GM04504 (cell line): Measurements from ENCODE around the gene ALX3.

Experiments
- DNase-seq: peaks from one replicate; pipeline ENCODE4 v3.0.0-alpha.2; 2012; ENCODE audit warnings: low read depth

The ALX3 gene

DNA sequence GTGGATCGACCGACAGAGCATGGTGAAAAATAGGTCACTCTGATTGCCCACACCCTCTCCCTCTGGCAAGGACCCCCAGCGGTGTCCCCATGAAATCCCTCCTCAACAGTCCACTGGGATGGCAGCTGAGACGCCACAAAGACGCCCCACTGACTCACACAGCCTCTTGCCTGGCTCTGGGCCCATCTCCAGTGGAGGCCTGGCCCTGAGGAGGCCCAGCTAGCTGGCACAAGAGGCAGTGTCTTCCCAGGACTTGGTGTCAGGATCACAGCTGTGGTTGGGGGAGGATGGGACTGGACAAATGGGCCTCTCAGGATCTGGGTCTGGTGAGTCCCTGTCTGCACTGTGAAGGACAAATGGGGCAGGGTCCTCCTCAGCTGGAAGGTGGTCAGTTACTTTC, 4.6 kb downstream of the ALX3 start:
- no peak for DNase-seq

DNA sequence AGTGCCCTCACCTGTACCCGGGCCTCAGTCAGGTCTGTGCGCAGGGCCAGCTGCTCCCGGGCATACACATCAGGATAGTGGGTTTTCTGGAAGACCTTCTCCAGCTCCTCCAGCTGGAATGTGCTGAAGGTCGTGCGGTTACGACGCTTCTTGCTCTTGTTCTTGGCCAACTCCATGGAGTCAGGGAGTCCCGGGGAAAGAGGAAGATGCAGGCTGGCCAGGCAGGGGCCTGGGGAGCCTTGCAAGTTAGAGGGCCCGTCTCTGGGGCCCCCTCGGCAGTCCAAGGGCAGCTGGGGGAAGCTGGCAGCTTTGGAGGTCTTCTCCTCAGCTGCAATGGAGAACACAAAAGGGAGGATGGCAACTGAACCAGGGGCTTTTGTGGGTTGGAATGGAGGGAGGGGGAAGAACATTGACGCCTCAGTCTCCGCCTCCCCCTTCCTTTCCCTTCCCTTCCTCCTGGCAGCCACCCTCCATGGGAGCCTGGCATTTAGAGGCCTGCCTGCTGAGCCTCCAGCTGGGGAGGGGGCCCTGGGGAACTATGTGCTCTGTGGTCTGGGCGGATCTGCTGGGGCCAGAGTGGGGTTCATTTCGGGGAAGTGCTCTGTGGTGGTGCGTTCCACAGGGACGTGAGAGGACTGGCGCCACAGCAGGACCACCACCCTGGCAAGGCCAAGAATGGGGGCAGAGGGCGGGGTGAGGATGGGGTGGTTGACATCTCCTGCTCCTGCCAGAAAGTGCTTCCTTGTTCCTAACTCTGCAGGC, 5.7 kb downstream of the ALX3 start:
- no peak for DNase-seq

- no peak for DNase-seq
These were observed 6.7 kb downstream of the ALX3 start for GRCh38 chr1:110063781-110064180.

GRCh38 chr1:110062612-110063011, 7.9 kb downstream of the ALX3 start:
- DNase-seq: no peak

DNA sequence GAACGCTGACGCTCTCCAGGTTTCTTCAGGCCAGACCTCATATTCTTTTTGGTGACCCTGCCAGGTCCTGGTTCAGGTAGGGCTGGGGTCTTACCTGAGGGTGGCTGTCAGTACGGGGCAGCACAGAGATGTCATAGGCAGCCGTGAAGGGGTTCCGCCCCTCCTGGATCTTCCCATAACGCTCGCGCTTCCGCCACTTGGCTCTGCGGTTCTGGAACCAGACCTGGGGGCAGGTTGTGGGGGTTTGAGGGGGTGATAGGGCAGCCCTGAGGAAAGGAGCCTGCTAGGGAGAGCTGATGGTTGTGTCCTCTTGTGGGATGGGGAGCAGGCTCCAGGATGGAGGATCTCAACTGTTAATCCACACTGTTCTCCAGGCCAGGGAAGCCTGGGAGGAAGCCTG, 9.1 kb downstream of the ALX3 start:
- DNase-seq: no peak

DNA sequence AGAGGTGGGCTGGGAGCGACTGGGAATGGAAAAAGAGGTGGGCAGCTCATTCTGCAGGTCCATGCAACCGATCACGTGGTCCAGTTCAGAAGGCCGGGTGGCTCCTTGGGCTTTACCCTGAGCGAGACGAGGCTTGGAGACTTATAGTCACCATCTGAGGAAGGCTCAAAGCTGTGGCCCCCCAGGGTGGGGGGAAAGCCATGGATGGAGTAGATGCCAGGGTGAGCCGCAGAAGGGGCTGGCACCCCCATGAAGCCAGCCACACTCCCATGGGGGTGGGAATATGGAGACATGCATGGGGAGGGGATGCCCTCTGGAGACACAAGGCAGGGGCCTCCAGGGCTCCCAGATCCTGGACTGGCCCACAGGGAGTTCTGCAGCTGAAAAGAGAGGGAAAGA, 9.8 kb downstream of the ALX3 start:
- no peak for DNase-seq

GRCh38 chr1:110060034-110060661, 10.3 kb downstream of the ALX3 start:
- DNase-seq: no peak

GRCh38 chr1:110059133-110059863, 11.2 kb downstream of the ALX3 start:
- no peak for DNase-seq

- DNase-seq: no peak
These were observed 11.9 kb downstream of the ALX3 start for GRCh38 chr1:110058591-110058990.

- DNase-seq: no peak
These were observed 12.4 kb downstream of the ALX3 start for GRCh38 chr1:110057963-110058518.

GRCh38 chr1:110056776-110057175, 13.7 kb downstream of the ALX3 start:
- DNase-seq: peak; percentile 69

DNA sequence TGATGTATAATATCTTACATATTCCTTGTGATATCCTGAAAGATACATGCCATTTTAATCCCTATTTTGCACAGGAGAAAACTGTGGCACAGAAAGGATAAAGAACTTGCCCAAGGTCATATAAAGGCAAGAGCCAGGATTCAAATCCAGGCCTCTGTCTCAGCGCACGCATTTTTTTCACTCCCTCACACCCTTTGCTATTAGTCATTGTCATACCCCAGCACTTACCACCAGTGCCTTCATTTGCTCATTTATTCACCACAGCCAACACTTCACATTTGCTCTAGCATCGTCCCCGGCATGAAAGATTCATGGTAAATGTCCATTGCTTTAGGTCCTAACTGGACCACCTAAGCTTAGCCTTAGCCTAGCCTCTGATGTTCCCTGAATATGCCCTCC, 14.2 kb downstream of the ALX3 start:
- no peak for DNase-seq

DNA sequence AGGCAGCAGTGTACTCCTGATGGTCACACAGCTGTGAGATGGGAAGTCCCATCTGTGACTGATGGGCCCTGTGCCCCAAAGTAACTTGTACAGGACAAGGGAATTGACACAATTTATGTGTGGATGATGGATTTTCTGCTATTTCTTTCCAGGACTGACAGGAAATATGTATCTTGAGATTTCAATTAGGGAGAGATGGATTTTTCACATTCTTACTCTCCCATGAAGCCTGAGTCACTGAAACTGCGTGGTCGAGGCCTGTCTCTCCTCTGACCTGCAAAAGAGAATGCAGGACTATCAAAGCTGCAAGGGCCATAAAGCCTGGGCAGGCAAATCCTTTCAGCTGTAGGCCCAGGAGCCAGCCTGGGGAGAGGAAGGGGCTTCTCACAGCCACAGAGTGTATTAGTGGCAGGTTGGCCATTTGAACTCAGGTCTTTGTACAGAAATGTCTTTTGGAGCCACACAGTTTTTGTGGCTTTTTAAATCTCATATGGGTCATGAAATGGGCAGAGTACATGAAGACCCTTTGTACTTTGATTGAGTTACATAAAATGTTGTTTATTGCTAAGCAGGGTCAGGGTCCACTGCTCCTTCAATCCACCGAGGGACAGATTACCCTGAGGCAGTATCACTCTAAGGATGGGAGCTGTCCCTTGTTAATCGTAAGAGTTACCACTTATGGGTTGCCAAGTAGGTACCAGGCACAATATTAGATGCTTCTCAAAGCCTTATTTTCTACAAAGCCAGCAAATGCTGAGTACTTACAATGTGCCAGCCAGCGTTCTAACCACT, 14.8 kb downstream of the ALX3 start:
- DNase-seq: no peak

DNA sequence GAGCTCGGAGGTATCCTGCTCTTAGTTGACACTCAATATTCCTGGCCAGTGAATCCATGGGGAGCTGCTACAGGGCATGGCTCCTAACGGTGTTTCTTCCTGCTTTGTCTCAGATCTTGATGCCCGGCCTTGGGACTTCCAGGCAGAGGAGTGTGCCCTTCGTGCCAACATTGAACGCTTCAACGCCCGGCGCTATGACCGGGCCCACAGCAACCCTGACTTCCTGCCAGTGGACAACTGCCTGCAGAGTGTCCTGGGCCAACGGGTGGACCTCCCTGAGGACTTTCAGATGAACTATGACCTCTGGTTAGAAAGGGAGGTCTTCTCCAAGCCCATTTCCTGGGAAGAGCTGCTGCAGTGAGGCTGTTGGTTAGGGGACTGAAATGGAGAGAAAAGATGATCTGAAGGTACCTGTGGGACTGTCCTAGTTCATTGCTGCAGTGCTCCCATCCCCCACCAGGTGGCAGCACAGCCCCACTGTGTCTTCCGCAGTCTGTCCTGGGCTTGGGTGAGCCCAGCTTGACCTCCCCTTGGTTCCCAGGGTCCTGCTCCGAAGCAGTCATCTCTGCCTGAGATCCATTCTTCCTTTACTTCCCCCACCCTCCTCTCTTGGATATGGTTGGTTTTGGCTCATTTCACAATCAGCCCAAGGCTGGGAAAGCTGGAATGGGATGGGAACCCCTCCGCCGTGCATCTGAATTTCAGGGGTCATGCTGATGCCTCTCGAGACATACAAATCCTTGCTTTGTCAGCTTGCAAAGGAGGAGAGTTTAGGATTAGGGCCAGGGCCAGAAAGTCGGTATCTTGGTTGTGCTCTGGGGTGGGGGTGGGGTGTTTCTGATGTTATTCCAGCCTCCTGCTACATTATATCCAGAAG, 16.7 kb downstream of the ALX3 start:
- DNase-seq: no peak

DNA sequence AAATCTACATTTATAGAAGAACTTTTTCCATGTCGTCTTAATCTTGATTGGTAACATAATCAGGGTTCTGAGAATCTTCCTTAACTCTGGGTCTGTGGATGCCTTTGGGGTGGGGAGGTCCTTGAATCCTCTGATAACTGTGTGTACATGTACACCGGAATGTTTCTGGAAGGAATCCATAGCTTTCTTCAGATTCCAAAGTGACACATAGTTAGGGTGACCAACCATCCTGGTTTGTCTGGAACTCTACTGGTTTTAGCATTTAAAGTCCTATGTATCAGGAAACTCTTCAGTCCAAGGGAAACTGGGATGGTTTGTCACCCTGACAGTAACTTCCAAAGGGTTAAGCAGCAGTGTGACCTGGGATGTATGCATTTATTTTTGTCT, 19.2 kb downstream of the ALX3 start:
- no peak for DNase-seq

- no peak for DNase-seq
These were observed 19.7 kb downstream of the ALX3 start for GRCh38 chr1:110050602-110051261.

GRCh38 chr1:110049801-110050601, 20.5 kb downstream of the ALX3 start:
- DNase-seq: no peak

GRCh38 chr1:110048923-110049601, 21.4 kb downstream of the ALX3 start:
- DNase-seq: no peak

DNA sequence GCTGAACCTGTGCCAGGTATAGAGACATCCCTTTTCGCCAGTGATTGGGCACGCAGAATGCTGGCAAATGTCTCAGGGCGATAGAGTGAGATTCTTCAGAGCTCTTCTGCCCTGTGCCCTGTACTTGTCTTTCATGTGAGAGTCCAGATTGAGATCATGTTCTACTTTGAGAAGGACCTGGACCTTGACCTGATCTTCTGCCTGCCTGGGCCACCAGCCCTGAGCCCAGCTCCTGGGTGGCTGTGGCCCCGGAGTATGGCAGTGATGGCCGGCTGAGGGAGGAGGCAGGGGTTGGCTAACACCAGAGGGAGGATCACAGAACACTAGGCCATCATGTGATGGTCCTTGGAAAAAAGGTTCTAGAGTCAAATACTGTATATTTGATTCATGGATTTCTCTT, 22.2 kb downstream of the ALX3 start:
- no peak for DNase-seq
